DMS53 (cell line): ENCODE results near the gene PSD2.

ENCODE experiments used
- DNase-seq: peaks from one replicate; lab custom pipeline; 2025; lab: John Stamatoyannopoulos, UW

The PSD2 gene

GRCh38 chr5:139837711-139838380 is 42.2 kb downstream of the PSD2 start:
- no peak for DNase-seq

DNA sequence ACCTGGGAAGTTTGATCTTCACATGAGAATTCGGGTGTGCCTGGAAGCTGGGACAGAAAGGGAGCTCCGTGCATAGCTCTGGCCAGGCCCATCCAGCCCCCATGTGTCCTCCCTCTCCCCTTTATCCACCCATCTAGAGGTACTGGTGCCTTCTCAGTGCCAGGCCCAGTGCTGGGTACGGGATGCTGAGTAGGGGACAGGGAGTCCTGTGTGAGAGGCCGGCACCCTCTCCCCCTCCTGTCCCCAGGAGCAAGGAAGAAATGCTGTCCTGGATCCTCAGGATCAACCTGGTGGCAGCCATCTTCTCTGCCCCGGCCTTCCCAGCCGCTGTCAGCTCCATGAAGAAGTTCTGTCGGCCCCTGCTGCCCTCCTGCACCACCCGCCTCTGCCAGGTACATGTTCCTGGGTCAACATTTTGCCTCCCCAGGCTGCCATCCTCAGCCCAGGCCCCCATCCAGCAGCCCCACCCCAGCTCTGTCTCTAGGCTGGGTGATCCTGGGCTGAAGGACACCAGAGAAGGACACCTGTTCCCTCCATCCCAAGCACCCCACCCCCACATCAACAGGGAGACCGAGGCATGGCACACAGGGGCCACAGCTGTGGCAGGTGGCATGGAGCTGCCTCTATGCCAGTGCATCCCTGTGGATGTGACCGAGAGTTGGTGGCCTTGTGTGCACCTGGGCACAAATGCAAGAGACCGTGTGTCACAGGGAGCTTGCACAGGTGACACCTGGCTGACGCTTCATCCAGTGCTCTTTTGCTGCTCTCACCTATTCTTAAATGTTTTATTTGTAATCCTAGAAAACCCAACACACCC is 43.0 kb downstream of the PSD2 start:
- no peak for DNase-seq

DNA sequence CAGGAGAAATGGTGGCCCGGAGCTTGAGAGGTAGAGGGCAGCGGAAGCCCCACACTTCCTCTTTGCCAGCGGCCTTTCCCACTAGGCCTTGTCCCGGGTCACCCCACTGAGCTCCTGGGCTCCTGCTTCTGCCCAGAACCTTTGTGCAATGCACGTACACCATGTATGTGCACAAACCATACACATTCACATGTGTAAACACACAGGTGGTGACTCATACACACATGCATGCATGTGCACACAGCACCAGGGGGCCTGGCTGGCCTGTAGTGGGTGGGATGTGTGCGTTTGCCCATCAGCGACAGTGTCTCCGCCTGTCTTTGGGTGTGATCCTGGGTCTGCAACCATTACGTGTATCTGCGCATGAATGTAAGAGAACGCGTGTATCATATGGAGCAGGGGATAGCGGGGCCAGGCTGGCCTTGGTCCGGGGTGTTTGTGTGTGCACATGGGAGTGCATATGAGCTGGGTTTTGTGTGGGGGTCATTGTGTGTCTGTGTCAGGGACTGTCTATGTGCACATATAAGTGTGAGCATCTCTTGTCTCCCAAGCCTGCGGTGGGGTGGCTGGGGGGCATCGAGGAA is 43.7 kb downstream of the PSD2 start:
- DNase-seq = no peak

- DNase-seq = no peak
These were observed 44.3 kb downstream of the PSD2 start for GRCh38 chr5:139839918-139840317.

DNA sequence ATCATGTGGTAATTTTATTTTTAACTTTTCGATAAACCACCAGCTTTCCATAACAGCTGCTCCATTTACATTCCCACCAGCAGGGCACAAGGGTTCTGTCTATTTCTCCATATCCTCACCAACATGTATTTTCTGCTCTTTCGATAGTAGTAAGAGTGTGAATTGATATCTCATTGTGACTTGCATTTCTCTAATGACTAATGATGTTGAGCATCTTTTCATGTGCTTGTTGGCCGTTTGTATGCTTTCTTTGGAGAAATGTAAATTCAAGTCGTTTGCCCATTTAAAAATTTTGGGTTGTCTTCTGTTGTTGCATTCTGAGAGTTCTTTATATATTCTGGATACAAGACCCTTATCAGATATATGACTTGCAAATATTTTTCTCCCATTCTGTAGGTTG is 45.9 kb downstream of the PSD2 start:
- DNase-seq = no peak

- DNase-seq = no peak
These were observed 46.7 kb downstream of the PSD2 start for GRCh38 chr5:139842321-139842720.

DNA sequence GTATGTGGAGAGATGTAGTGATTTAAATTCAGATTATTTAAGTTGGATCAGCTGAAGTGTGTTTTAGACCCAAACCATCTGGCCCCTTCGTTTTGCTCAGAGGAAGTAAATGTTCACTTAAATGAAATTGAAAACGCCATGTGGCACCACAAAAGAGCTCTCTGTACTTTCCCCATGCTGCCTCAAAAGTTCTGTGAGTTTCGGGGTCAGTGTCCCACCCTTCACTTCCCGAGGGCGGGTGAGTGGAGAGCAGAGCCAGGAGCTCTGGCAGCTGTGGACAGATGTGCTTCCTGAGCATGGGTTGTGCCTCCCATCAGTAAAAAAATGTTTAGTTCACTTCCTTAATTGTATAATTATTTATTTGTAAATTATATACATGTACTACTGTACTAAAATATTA is 48.4 kb downstream of the PSD2 start:
- no peak for DNase-seq

DNA sequence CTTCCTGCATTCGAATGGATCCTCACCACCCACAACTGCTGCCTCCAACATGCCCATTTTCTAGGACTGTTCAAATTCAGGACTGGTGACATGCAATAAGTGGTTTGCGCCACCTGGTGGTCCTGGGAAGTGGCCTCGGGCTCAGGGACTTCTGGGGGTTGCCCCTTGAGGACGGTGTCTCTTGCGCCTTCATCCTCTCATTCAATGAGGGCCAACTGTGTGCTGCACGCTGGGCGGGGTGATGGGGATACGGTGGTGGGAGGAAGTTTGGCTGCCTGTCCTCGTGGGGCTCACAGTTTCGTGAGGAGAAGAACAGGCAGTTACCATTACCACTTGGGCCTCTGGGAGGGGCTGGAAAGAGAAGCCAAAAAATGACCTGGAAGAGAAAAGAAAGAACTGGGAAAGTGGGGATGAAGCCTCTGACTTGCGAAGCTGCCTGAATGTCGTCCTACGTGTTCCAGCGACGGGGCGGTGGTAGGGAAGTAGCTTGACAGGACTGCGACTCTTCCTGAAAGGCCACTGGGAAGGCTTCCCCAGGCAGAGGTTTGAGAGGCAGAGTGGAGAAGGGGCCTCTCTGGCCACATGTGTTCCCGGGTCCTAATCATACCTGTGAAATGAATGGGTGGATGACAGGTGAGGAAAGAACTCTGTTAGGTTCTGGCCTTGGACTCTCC is 49.0 kb downstream of the PSD2 start:
- DNase-seq = peak; percentile 90

DNA sequence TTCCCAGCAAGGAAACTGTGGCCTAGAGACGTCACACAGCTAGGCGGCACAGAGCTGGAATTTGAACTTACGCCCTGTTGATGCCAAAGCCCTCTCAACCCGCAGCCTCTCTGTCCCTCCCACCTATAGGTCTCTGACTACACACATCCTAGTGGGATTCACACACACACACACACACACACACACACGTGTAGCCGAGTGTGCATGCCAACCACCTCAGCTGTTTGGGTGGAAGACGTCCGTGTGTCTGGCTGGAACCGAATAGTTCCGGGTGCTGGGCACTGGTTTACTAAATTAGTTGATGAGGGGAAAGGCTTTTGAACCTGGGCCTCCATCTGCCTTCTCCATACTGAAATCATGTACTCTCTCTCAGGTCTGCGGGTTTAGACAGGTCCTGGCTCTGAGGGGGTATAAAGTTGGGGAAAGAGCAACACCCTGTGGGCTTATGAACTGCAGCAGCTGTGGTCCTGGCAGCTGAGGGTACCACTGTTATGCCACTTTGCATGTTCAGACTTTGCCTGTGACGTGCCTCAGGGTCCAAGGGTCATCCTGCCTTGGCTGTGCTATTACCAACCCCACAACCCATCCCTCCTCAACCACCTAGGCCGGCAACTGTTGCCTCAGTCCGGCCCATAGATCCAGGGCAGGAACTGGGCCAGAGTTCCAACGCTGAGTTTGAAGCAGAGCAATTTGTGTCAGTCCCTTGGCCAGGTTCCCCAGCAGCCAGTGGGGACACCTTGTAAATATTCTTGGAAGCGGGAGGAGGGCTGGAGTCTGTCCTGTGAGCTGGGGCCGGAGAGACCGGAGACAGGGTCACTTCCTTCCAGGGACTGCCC is 50.5 kb downstream of the PSD2 start:
- DNase-seq = no peak

- DNase-seq = no peak
These were observed 51.5 kb downstream of the PSD2 start for GRCh38 chr5:139847091-139847490.

- DNase-seq = peak; percentile 90
These were observed 52.3 kb downstream of the PSD2 start for GRCh38 chr5:139847790-139848507.

DNA sequence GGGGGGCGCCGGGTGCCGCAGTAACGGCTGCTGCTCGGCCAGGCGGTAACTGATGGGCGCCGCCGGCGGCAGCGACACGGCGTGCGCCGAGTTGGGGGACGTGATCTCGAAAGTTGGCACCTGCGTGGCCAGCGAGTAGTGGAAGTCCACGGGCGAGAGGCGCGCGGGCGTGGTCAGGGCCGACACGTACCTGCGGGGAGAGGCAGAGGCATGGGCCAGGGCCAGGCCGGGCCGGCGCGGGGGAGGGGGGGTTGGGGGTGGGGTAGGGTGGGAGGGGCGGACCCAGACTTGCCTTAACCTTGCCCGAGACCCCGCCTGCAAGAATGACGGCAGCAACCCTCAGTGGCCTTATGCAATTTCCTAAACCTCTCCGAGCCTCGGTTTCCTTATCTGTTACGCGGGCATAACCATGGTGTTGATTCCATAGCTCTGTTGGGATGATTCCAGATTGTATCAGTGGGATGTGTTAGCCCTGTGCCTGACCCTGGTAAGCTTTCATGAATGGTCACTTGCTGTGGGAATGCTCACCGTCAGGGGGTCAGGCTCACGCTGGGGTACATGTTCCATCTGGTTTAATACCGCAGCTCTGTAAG is 53.0 kb downstream of the PSD2 start:
- DNase-seq = peak; percentile 62

DNA sequence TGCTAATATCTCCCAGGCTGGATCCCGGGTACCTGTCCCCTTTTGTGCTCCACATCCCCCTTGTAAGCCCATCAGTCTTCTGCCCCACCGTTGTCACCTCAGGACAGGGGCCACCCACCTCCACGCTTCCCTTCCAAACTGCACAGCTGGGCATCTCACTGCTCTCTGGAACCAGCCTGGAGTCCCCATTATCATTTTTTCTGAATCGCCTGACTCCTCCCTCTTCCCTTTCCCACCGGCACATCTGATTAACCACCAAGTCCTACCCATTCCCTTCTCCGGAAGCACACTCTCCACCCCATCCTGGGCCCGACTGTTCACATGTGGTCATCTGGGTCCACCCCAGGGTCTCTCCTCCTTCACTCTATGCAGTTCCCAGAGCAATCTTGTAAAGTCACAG is 53.9 kb downstream of the PSD2 start:
- DNase-seq = no peak

GRCh38 chr5:139849942-139850341 is 54.3 kb downstream of the PSD2 start:
- peak; percentile 59 for DNase-seq

- DNase-seq = no peak
These were observed 54.9 kb downstream of the PSD2 start for GRCh38 chr5:139850423-139851016.

DNA sequence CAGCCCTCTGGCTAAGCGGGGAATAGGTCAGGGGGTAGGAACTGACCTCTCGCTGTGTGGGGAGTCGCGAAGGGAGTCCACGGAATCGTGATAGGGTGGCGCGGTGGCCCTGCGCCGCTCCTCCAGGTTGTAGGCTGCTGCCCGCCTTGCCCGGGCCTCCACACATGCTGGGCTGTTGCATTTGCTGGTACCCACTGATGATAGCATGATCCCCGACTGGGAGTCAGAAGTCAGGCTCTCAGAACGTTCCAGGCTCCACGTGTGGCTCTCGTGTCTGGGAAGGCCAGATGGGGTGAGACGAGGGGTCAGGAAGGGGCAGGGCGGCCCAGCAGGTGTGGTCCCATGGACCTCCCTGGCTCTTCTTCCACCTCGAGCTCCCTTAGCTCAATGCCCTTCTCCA is 56.0 kb downstream of the PSD2 start:
- DNase-seq = no peak

GRCh38 chr5:139852696-139853095 is 57.1 kb downstream of the PSD2 start:
- DNase-seq = no peak

- DNase-seq = no peak
These were observed 58.5 kb downstream of the PSD2 start for GRCh38 chr5:139854029-139854605.

- DNase-seq = no peak
These were observed 59.3 kb downstream of the PSD2 start for GRCh38 chr5:139854953-139855352.

- DNase-seq = no peak
These were observed 59.8 kb downstream of the PSD2 start for GRCh38 chr5:139855451-139855850.
